Ectodermal cell (in vitro differentiated cells): ENCODE data around the gene XAF1.
"Not testable (repeated sequence)": the region's sequence is repeated elsewhere in the genome, so short reads cannot be mapped to it uniquely, and the experiment has no call there.

Experiments
- H3K27ac ChIP-seq: 2 replicates; pipeline ENCODE4 v1.7.0; 2013; ENCODE audit warnings: mild to moderate bottlenecking, low read depth, low read length; ENCODE audit not compliant: insufficient read depth, poor library complexity, severe bottlenecking
- H3K27me3 ChIP-seq: 2 replicates; pipeline ENCODE4 v1.7.0; 2013; ENCODE audit warnings: mild to moderate bottlenecking, low read length; ENCODE audit not compliant: insufficient read depth, control insufficient read depth, poor library complexity, severe bottlenecking
- H3K36me3 ChIP-seq: one replicate; pipeline ENCODE4 v1.7.0; 2013; ENCODE audit warnings: low read length; ENCODE audit not compliant: control insufficient read depth, insufficient read depth
- H3K4me1 ChIP-seq: one replicate; pipeline ENCODE4 v1.7.0; 2013; ENCODE audit warnings: low read length; ENCODE audit not compliant: control insufficient read depth, insufficient read depth
- H3K4me3 ChIP-seq: 2 replicates; pipeline ENCODE4 v1.7.0; 2013; ENCODE audit warnings: low read depth, low read length, control low read depth; ENCODE audit not compliant: insufficient read depth
- H3K9me3 ChIP-seq: 2 replicates; pipeline ENCODE4 v1.7.0; 2013; ENCODE audit warnings: mild to moderate bottlenecking, low read length, moderate library complexity; ENCODE audit not compliant: control insufficient read depth
- WGBS, 2 experiments: methylation state at CpG; one replicate each; pipeline ENCODE4 v1.1.7; 2013; ENCODE audit warnings: missing lambda C conversion rate in 2 of 2; 5-methylcytosine and 5-hydroxymethylcytosine counted together

The XAF1 gene

GRCh38 chr17:6796887-6797490 lies 41.1 kb downstream of the XAF1 start:
- no peak overlapping the region for H3K4me3 ChIP-seq
- no peaks in the 10 kb centered on the region for H3K36me3 ChIP-seq
- no peaks in the 10 kb centered on the region for H3K9me3 ChIP-seq
- H3K27me3 ChIP-seq, result no peaks in the 10 kb centered on the region
- 94 to 96% methylated on average over 2 of the region's 2 CpGs for WGBS, 2 experiments
- no peaks in the 10 kb centered on the region for H3K4me1 ChIP-seq
- no peak overlapping the region for H3K27ac ChIP-seq

GRCh38 chr17:6797718-6798351 lies 42.0 kb downstream of the XAF1 start:
- H3K27ac ChIP-seq, result no peak overlapping the region

GRCh38 chr17:6799738-6800137 lies 43.9 kb downstream of the XAF1 start:
- H3K27ac ChIP-seq, result no peak overlapping the region
- H3K27me3 ChIP-seq, result no peaks in the 10 kb centered on the region
- no peak overlapping the region for H3K4me3 ChIP-seq
- no peaks in the 10 kb centered on the region for H3K36me3 ChIP-seq
- H3K9me3 ChIP-seq, result no peaks in the 10 kb centered on the region
- H3K4me1 ChIP-seq, result no peaks in the 10 kb centered on the region
- 78 to 79% methylated on average over 6 of the region's 6 CpGs for WGBS, 2 experiments

More at GRCh38 chr17:6797718-6798351, 42.0 kb downstream of the XAF1 start:
- Histone ChIP-seq H3K36me3 (no peaks in the 10 kb centered on the region), H3K9me3 (no peaks in the 10 kb centered on the region), H3K4me3 (no peak overlapping the region), H3K27me3 (no peaks in the 10 kb centered on the region), H3K4me1 (no peaks in the 10 kb centered on the region)
- 94 to 95% methylated on average over 8 of the region's 8 CpGs for WGBS, 2 experiments

GRCh38 chr17:6800422-6801027 lies 44.7 kb downstream of the XAF1 start:
- Histone ChIP-seq H3K9me3 (no peaks in the 10 kb centered on the region), H3K27ac (no peak overlapping the region), H3K4me3 (no peak overlapping the region), H3K36me3 (no peaks in the 10 kb centered on the region), H3K27me3 (no peaks in the 10 kb centered on the region), H3K4me1 (no peaks in the 10 kb centered on the region)
- WGBS, 2 experiments, result 79 to 81% methylated on average over 13 of the region's 13 CpGs

GRCh38 chr17:6811510-6811909 lies 55.7 kb downstream of the XAF1 start:
- H3K4me3 ChIP-seq, result no peak overlapping the region
- H3K27ac ChIP-seq, result no peak overlapping the region
- 89 to 92% methylated on average over 9 of the region's 9 CpGs for whole genome bisulfite sequencing, 2 experiments
- H3K27me3 ChIP-seq, result no peaks in the 10 kb centered on the region
- no peaks in the 10 kb centered on the region for H3K4me1 ChIP-seq
- H3K9me3 ChIP-seq, result no peaks in the 10 kb centered on the region
- no peaks in the 10 kb centered on the region for H3K36me3 ChIP-seq

- Histone ChIP-seq H3K36me3 (no peaks in the 10 kb centered on the region), H3K27ac (no peak overlapping the region), H3K4me3 (no peak overlapping the region), H3K9me3 (no peaks in the 10 kb centered on the region), H3K27me3 (no peaks in the 10 kb centered on the region), H3K4me1 (no peaks in the 10 kb centered on the region)
- WGBS, 2 experiments, result 85 to 86% methylated on average over 9 of the region's 9 CpGs
Observed at GRCh38 chr17:6812295-6812694, 56.4 kb downstream of the XAF1 start.

GRCh38 chr17:6815775-6816174 lies 59.9 kb downstream of the XAF1 start:
- no peaks in the 10 kb centered on the region for H3K27me3 ChIP-seq
- no peak overlapping the region for H3K4me3 ChIP-seq
- 88 to 91% methylated on average over 10 of the region's 10 CpGs for WGBS, 2 experiments
- H3K9me3 ChIP-seq, result no peaks in the 10 kb centered on the region
- H3K4me1 ChIP-seq, result no peaks in the 10 kb centered on the region
- no peaks in the 10 kb centered on the region for H3K36me3 ChIP-seq
- no peak overlapping the region for H3K27ac ChIP-seq

GRCh38 chr17:6816368-6816767 lies 60.5 kb downstream of the XAF1 start:
- H3K27me3 ChIP-seq, H3K4me1 ChIP-seq, H3K27ac ChIP-seq, H3K9me3 ChIP-seq, H3K36me3 ChIP-seq, H3K4me3 ChIP-seq: not testable (repeated sequence)
- 93 to 94% methylated on average over 2 to 3 of the region's 3 CpGs for WGBS, 2 experiments

GRCh38 chr17:6818938-6819337 lies 63.1 kb downstream of the XAF1 start:
- WGBS, 2 experiments, result 88 to 93% methylated on average over 3 of the region's 3 CpGs
- Histone ChIP-seq H3K9me3 (no peaks in the 10 kb centered on the region), H3K27me3 (no peaks in the 10 kb centered on the region), H3K4me3 (no peak overlapping the region), H3K27ac (no peak overlapping the region), H3K4me1 (no peaks in the 10 kb centered on the region), H3K36me3 (no peaks in the 10 kb centered on the region)

- no peaks in the 10 kb centered on the region for H3K9me3 ChIP-seq
- no peak overlapping the region for H3K27ac ChIP-seq
Observed at GRCh38 chr17:6823011-6823442, 67.2 kb downstream of the XAF1 start.

More at GRCh38 chr17:6823011-6823442, 67.2 kb downstream of the XAF1 start:
- Histone ChIP-seq H3K27me3 (no peaks in the 10 kb centered on the region), H3K4me3 (no peak overlapping the region), H3K36me3 (no peaks in the 10 kb centered on the region), H3K4me1 (no peaks in the 10 kb centered on the region)
